GM12864 (cell line): ENCODE data around the gene OR2G3.

ENCODE experiments used
- DNase-seq: peaks from one replicate; pipeline ENCODE4 v3.0.0-alpha.2; 2011; ENCODE audit warnings: low read depth
- H3K4me3 ChIP-seq: 2 replicates; pipeline ENCODE4 v1.5.1; 2011; ENCODE audit warnings: mild to moderate bottlenecking, low read depth, low read length, control low read depth
- TF ChIP-seq, protein P1 (sequence below): IDR thresholded peaks from 2 replicates; pipeline ENCODE4 v1.5.1; 2011; ENCODE audit warnings: low read depth, mild to moderate bottlenecking, moderate library complexity, low read length, control low read depth, inconsistent platforms; ENCODE audit errors: missing control alignments

The OR2G3 gene

DNA sequence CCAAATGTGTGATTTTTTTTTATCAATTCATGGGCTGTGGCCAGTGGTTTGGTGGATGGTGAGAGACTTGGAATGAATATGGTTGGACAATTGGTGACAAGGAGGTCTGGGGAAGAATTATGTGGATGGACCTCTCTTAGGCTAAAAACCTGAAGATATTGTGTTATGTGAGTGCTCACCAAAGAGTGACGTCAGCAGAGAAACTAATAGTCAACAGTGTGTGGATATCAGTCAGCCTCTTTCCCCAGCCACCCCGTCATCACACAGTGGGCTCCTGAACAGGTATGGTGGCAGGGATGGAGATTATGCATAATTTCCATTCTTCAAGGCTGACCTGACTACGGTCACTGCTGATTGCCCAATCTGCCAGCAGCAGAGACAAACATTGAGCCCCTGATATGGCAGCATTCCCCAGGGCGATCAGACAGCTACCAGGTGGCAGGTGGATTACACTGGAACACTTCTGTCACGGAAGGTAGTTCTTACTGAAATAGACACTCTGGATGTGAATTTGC is 26.4 kb upstream of the OR2G3 start:
- TF ChIP-seq, protein P1, sequence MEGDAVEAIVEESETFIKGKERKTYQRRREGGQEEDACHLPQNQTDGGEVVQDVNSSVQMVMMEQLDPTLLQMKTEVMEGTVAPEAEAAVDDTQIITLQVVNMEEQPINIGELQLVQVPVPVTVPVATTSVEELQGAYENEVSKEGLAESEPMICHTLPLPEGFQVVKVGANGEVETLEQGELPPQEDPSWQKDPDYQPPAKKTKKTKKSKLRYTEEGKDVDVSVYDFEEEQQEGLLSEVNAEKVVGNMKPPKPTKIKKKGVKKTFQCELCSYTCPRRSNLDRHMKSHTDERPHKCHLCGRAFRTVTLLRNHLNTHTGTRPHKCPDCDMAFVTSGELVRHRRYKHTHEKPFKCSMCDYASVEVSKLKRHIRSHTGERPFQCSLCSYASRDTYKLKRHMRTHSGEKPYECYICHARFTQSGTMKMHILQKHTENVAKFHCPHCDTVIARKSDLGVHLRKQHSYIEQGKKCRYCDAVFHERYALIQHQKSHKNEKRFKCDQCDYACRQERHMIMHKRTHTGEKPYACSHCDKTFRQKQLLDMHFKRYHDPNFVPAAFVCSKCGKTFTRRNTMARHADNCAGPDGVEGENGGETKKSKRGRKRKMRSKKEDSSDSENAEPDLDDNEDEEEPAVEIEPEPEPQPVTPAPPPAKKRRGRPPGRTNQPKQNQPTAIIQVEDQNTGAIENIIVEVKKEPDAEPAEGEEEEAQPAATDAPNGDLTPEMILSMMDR: no peak
- H3K4me3 ChIP-seq: no peak overlapping the region
- no peak for DNase-seq

DNA sequence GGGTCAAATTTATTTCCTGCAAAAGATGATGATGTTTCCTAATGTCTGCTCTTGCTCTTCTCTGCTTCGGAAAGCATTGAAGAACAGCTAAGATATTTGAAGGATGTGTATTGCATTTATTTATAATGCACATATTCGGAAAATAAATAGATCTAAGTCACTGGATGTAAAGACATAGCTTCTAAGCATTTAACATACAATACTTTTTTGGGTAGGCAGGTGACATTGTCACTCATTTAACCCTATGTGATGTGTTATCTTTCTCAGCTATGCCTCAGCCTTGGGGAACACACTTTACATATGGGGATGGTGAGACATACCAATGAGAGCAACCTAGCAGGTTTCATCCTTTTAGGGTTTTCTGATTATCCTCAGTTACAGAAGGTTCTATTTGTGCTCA is 17.3 kb upstream of the OR2G3 start, which contains the start of gene OR2G2:
OR2G2 (plus strand) TSS at position 301 of the 400 bp plus-strand sequence; CDS start at position 301, 0 bp downstream.
- no peak within 1 kb of the TSS for H3K4me3 ChIP-seq
- TF ChIP-seq, protein P1: no peak
- no peak for DNase-seq

DNA sequence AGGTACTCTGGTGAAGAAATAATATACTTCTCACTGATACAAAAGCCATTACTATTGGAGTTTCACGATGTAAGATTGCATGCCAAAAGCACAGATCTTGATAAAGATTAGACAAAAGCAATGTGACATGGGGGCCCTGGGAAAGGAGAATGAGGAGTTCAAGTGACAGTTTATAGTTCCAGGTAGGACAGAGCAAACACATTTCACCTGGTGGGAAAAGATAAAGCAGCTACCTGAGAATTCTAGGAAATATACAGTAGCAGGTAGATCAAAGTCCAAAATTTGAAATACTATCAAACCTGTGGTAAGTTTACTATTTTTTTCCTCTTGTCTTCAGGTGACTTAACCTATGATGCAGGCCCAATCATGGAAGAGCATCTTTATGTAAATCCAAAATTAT is 8.0 kb downstream of the OR2G3 start:
- H3K4me3 ChIP-seq: no peak overlapping the region
- DNase-seq: no peak
- TF ChIP-seq, protein P1: no peak

DNA sequence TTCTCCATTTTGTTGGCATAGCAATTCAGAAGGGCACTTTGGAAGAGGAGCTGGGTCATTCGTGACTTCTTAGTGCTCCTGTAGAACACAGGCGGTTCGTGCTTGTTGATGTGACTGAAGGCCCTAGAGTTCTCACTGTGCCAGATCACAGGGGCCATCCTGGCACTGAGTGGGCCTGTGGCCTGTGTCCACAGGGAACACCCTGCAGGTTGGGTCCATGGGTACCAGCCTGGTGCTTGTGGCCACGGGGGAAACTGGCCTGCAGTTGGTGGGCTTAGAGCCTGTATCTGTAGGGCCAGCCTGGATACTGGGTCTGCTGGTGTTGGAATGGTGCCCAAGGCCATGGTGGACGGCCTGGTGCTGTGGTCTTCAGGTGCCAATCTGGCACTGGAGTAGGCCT is 9.2 kb downstream of the OR2G3 start:
- TF ChIP-seq, protein P1: no peak
- H3K4me3 ChIP-seq: no peak overlapping the region
- DNase-seq: no peak

DNA sequence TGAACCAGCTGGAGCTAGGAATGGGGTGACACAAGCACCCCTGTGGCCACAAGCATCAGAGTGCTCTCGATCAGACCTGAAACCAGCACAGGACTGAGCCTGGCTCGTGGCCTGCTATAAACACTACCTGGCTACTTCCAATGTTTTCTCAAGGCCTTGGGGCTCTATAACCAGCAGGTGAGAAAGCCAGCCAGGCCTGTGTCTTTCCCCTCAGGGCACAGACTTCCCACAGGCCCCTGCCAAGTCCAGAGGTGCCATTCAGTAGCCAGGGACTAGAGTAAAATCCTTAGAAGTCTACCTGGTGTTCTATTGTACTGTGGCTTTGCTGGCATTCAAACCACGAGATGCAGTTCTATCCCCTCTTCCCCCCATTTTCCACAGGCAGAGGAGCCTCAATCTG is 22.6 kb downstream of the OR2G3 start:
- no peak overlapping the region for H3K4me3 ChIP-seq
- TF ChIP-seq, protein P1: no peak
- DNase-seq: no peak

DNA sequence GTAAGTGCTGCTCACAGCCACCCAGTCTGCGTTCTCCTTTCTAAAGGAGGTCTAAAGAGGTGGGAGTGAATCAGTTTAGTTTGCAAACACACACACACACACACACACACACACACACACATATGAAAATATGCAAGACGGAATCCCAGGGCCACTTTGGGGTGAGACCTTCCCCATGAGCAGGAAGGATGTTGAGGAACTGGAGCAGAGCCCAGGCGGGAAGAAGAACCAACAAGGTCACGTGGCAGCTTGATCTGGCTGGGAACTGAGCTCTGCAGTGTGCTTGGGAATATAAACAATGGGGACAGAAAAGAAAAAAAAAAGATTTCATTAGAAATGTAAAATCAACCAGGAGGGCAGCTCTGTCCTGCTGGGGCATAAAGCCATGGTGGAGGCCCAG is 32.6 kb downstream of the OR2G3 start:
- DNase-seq: no peak
- TF ChIP-seq, protein P1: no peak
- H3K4me3 ChIP-seq: no peak overlapping the region

DNA sequence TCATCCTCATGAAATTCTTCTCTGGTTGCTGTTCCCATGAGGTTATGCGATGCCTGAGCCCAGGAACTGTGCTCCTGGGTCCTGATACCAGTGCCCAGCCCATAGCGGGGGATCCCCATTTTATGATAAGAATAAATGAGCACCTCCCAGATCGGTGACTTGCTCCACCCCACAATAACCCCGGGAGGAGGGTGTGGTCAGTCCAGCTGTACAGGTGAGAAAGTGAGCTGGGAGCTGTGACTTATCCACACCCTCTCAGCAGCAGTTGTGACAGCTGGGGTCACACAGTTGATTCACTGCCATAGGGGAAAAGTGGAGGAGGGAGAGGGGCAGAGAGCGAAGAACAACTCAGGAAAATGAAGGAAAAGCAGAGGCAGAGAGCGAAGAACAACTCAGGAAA is 33.4 kb downstream of the OR2G3 start:
- TF ChIP-seq, protein P1: no peak
- no peak overlapping the region for H3K4me3 ChIP-seq
- DNase-seq: no peak
